Astrocyte of the spinal cord (primary cell): ENCODE data around the gene ITGB5.
A peak's percentile ranks its signal among the peaks of the same experiment; 100 is the strongest.

Experiments
- DNase-seq: peaks from one replicate; pipeline ENCODE4 v3.0.0; 2011; ENCODE audit warnings: low read depth, low spot score
- H3K4me3 ChIP-seq: 2 replicates; pipeline ENCODE4 v1.5.1; 2011; ENCODE audit warnings: low read depth, mild to moderate bottlenecking, low read length, moderate library complexity
- CTCF ChIP-seq: IDR thresholded peaks from 2 replicates; pipeline ENCODE4 v1.5.1; 2012; ENCODE audit warnings: low read depth, mild to moderate bottlenecking, low read length, inconsistent platforms
- in situ Hi-C: cut with HindIII; loops from 2 replicates; pipeline ENCODE4 v1.10.0; 2017; ENCODE audit warnings: low sequenced_read_pairs

Gene ITGB5

GRCh38 chr3:124804875-124805274 is 82.3 kb downstream of the ITGB5 start:
- no peak for TF ChIP-seq CTCF
- no peak for DNase-seq
- H3K4me3 ChIP-seq = no peak overlapping the region
- in situ Hi-C loops = no loop called here

- TF ChIP-seq CTCF = no peak
- in situ Hi-C loops = no loop called here
- no peak overlapping the region for H3K4me3 ChIP-seq
- DNase-seq = no peak
These were observed 84.5 kb downstream of the ITGB5 start for GRCh38 chr3:124802702-124803101.

GRCh38 chr3:124802061-124802698 is 85.0 kb downstream of the ITGB5 start:
- no peak for TF ChIP-seq CTCF
- no peak for DNase-seq
- H3K4me3 ChIP-seq = no peak overlapping the region
- in situ Hi-C loops = no loop called here

GRCh38 chr3:124800511-124801258 is 86.5 kb downstream of the ITGB5 start:
- H3K4me3 ChIP-seq = no peak overlapping the region
- DNase-seq = peak; percentile 71
- TF ChIP-seq CTCF = no peak
- in situ Hi-C loops = no loop called here

- no peak overlapping the region for H3K4me3 ChIP-seq
- TF ChIP-seq CTCF = no peak
- no peak for DNase-seq
- in situ Hi-C loops = no loop called here
These were observed 87.1 kb downstream of the ITGB5 start for GRCh38 chr3:124800076-124800475.

- no peak overlapping the region for H3K4me3 ChIP-seq
- no peak for TF ChIP-seq CTCF
- no peak for DNase-seq
- in situ Hi-C loops = no loop called here
These were observed 87.5 kb downstream of the ITGB5 start for GRCh38 chr3:124799676-124800075.
